Erythroblast (primary cell): ENCODE measurements around the gene TMEM185A.

ENCODE experiments used
- GATA1 ChIP-seq: IDR thresholded peaks from 2 replicates; pipeline ENCODE4 v1.6.1; 2011; ENCODE audit warnings: low read depth, mild to moderate bottlenecking, control low read depth, low read length, moderate library complexity
- POLR2A ChIP-seq: IDR thresholded peaks from 2 replicates; pipeline ENCODE4 v1.6.1; 2011; ENCODE audit warnings: mild to moderate bottlenecking, low read length

- no peak for TF ChIP-seq POLR2A
- TF ChIP-seq GATA1 = no peak
These were observed 23.9 kb downstream of the TMEM185A start for GRCh38 chrX:149607699-149608098.
